Lung (tissue), 12 donors: ENCODE data around the gene CSNK2B. TPM values are rescaled to one million over a fixed set of nuclear protein-coding genes. Genes with fewer than 3 reads are reported as not detected.
A peak's percentile ranks its signal among the peaks of the same experiment; 100 is the strongest.

ENCODE experiments used
- ATAC-seq: fragments of 200-7000 bp; cut with Tn5 transposase; one replicate; pipeline ENCODE4 v1.9.1; 2020; ENCODE audit warnings: moderate number of reproducible peaks; ENCODE audit not compliant: insufficient read depth, low FRiP score
- DNase-seq, 3 donors: peaks; one replicate each; pipeline ENCODE4 v3.0.0-alpha.2; 2013 to 2017
- H3K27ac ChIP-seq, 2 donors: one replicate each; pipeline ENCODE4 v1.5.1; 2013; ENCODE audit warnings: mild to moderate bottlenecking in 2 of 2, moderate library complexity in 2 of 2, control low read depth in 1 of 2, inconsistent platforms in 1 of 2, low read depth in 1 of 2, low read length in 1 of 2
- H3K27me3 ChIP-seq, 3 donors: one replicate each; pipeline ENCODE4 v1.5.1; 2013; ENCODE audit warnings: low read length in 2 of 3; ENCODE audit not compliant: control insufficient read depth in 3 of 3, insufficient read depth in 3 of 3
- H3K36me3 ChIP-seq, 4 donors: one replicate each; pipeline ENCODE4 v1.5.1; 2013; ENCODE audit warnings: low read length in 4 of 4, mild to moderate bottlenecking in 1 of 4, moderate library complexity in 1 of 4; ENCODE audit not compliant: control insufficient read depth in 4 of 4, insufficient read depth in 4 of 4
- H3K4me1 ChIP-seq, 5 donors: one replicate each; pipeline ENCODE4 v1.5.1; 2013; ENCODE audit warnings: low read length in 5 of 5, mild to moderate bottlenecking in 2 of 5, moderate library complexity in 1 of 5; ENCODE audit not compliant: control insufficient read depth in 5 of 5, insufficient read depth in 5 of 5
- H3K4me3 ChIP-seq: one replicate; pipeline ENCODE4 v1.5.1; 2013; ENCODE audit warnings: mild to moderate bottlenecking, control low read depth, moderate library complexity
- H3K9ac ChIP-seq, 2 donors: one replicate each; pipeline ENCODE4 v1.5.1; 2013; ENCODE audit warnings: low read length in 2 of 2, control low read depth in 1 of 2; ENCODE audit not compliant: insufficient read depth in 1 of 2
- H3K9me3 ChIP-seq, 4 donors: one replicate each; pipeline ENCODE4 v1.5.1; 2013; ENCODE audit warnings: low read length in 3 of 4, mild to moderate bottlenecking in 1 of 4, moderate library complexity in 1 of 4; ENCODE audit not compliant: control insufficient read depth in 4 of 4, insufficient read depth in 3 of 4
- WGBS, 2 donors: extraction: QIAGEN DNeasy Blood & Tissue Kit; methylation state at CpG; one replicate each; pipeline ENCODE4 v1.1.7; 2013; 5-methylcytosine and 5-hydroxymethylcytosine counted together
- polyA plus RNA-seq, 2 donors: library from polyadenylated mRNA; stranded (reverse); fragments of 200-250 nt; gene quantifications; one replicate each; pipeline ENCODE4 v1.2.1, GENCODE V29; 2013
- total RNA-seq, 2 donors: library from RNA; depleted of rRNA in 1 of 2; stranded (reverse); fragments of >200 nt in 1 of 2; gene quantifications; one replicate each; pipeline ENCODE4 v1.2.1, GENCODE V29; 2014 to 2021
- TF ChIP-seq, protein P1 (sequence below): IDR thresholded peaks from 2 replicates; pipeline ENCODE4 v1.5.1; 2012; ENCODE audit warnings: mild to moderate bottlenecking; ENCODE audit errors: control extremely low read depth, extremely low read depth
- donor health status: control.
- donor health status: control.
- donor health status: Bipolar disorder and iron deficiency.
- donor health status: healthy.
- donor health status: DM: yes; HTN: yes; CAD: no.

Gene CSNK2B
- total and polyA plus RNA-seq, 4 donors: 114 to 154 (median 137) TPM

DNA sequence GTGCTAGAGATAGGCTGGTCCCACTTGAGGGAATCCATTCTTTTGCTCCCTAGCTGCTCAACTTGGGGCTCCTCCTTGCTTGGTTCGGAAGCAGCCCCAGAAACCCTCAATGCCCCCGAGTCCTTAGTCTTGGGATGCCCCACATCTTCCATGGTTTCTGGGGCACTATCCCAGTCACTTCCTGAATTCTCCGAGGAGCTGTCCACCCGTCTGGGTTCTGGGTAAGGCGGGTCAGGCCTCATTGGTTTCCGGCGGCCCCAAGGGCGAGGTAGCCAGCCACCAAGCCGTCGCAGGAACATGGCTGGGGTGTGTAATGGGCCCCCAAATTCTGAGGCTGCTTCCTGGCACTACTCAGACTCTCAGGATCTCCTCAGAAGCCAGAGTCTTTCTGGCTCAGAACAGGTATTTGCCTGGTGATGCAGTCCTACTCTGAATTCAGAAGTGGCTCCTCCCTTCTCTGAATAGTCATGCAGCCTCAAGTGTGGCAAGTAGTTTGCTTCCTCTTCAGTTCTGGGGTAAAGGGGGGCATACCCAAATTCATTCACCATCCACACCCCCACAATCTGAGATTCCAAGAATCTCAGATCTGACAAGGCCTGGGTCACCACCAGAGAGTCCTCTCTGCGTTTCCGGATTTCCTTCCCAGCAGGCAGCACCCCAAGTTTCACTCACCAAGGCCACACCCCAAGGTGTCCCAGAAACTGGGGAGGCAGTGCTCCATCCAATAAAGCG, 6.1 kb upstream of the CSNK2B start:
- TF ChIP-seq, protein P1, sequence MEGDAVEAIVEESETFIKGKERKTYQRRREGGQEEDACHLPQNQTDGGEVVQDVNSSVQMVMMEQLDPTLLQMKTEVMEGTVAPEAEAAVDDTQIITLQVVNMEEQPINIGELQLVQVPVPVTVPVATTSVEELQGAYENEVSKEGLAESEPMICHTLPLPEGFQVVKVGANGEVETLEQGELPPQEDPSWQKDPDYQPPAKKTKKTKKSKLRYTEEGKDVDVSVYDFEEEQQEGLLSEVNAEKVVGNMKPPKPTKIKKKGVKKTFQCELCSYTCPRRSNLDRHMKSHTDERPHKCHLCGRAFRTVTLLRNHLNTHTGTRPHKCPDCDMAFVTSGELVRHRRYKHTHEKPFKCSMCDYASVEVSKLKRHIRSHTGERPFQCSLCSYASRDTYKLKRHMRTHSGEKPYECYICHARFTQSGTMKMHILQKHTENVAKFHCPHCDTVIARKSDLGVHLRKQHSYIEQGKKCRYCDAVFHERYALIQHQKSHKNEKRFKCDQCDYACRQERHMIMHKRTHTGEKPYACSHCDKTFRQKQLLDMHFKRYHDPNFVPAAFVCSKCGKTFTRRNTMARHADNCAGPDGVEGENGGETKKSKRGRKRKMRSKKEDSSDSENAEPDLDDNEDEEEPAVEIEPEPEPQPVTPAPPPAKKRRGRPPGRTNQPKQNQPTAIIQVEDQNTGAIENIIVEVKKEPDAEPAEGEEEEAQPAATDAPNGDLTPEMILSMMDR: no peak
- DNase-seq: peak in 2 of 3 donors; percentile 28 to 47
- WGBS, 2 donors: 18 to 23% methylated on average over 13 of the region's 13 CpGs
- Histone ChIP-seq H3K27me3 (no peaks in the 10 kb centered on the region), H3K9ac (peak overlapping the region; percentile 82 to 85), H3K4me3 (peak overlapping the region; percentile 79), H3K27ac (peak overlapping the region; percentile 85 to 95), H3K9me3 (no peaks in the 10 kb centered on the region), H3K4me1 (peaks cover 7 to 50% (median 11%) of the 10 kb centered on the region in 5 donors), H3K36me3 (peaks cover 3 to 29% (median 7%) of the 10 kb centered on the region in 4 donors)
- ATAC-seq: peak; percentile 37

DNA sequence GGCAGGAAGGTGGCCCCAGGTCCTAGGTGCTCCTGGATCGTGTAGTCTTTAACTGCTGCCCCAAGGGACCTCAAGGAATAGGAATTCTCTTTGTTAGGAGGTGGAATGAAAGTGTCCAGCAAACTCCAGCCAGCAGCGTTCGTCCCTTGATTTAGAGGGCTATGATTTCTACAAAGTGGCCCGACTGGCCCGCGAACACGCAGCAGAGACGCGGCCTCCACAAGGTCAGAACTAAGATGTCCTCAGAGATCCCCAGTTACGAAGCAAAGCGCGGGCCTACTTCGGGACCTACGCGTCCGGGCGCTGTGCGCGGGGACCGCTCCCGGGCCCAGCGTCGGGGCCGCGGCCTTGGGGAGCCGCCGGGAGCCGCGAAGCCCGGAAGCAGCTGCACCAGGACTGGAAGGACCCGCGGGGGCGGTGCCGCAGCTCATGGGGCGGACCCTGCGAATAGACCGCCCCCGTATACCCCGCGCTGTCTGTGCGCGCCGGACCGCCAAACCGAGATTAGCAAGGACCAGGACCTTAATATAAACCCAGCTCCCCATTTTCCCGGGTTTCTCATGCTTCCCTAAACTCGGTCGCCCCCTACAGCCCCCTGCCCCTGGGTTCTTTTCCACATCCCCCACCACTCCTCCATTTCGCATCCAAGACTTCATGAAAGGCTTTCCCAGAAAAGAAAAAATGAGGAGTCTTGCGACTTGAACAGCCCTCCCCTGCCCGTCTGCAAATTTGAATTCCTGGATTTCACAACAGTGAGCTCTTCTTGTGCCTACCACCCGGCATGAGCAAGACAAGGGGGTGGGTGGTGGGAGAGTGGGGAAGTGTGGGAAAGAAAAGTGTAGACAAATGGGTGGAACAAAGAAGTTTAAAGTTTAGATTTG, 5.3 kb upstream of the CSNK2B start, which contains the start of gene C6orf47:
Gene C6orf47 (minus strand): TSS at position 398 of the 881 bp plus-strand sequence. CDS start 831 bp downstream, outside the sequence.
- 0% methylated on average over 44 to 52 of the region's 52 CpGs for WGBS, 2 donors
- H3K36me3 ChIP-seq: peaks cover 3 to 29% (median 7%) of the 10 kb centered on the region in 4 donors
- H3K9ac ChIP-seq: peak within 1 kb of the TSS; percentile 82 to 85
- H3K9me3 ChIP-seq: no peaks in the 10 kb centered on the region
- TF ChIP-seq, protein P1: no peak
- H3K27me3 ChIP-seq: no peaks in the 10 kb centered on the region
- DNase-seq: peak; percentile 90 to 94 (median 90)
- H3K4me1 ChIP-seq: peaks cover 7 to 50% (median 11%) of the 10 kb centered on the region in 5 donors
- H3K4me3 ChIP-seq: peak within 1 kb of the TSS; percentile 79
- ATAC-seq: peak; percentile 84
- peak within 1 kb of the TSS; percentile 85 to 95 for H3K27ac ChIP-seq

DNA sequence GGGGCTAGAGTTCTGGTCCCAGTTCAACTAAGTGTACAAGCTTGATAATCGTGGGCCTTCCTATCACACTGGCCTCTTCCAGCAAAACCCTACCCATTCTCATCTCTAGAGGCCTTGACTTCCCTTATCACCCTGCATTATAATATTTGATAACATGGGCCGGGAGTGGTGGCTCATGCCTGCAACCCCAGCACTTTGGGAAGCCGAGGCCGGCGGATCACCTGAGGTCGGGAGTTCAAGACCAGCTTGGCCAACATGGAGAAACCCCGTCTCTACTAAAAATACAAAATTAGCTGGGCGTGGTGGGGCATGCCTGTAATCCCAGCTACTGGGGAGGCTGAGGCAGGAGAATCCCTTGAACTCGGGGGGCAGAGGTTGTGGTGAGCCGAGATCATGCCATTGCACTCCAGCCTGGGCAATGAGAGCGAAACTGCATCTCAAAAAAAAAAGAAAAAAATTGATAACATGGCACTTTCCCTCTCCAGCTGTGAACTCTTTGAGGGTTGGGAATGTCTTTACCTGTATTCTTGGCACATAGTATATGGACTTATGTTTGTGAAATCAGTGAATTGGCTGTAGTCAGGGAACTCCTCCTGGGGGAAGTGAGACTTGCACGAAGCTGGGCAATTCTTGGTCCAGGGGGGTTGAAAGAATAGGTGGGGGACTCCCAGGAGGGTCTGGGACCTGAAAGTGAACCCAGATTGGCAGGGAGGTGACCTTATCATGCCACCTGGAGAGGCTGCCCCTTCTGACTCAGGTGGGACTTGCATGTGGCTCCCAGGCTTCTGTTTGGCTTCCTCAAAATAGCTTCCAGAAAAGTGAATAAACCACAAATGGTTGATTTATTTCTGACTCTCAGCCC, 4.4 kb upstream of the CSNK2B start:
- Histone ChIP-seq H3K27me3 (no peaks in the 10 kb centered on the region), H3K4me3 (no peak overlapping the region), H3K9ac (peak overlapping the region in 1 of 2 donors; percentile 65), H3K36me3 (peaks cover 3 to 22% (median 7%) of the 10 kb centered on the region in 4 donors), H3K9me3 (no peaks in the 10 kb centered on the region), H3K27ac (peak overlapping the region; percentile 85 to 95), H3K4me1 (peaks cover 7 to 51% (median 11%) of the 10 kb centered on the region in 5 donors)
- DNase-seq (no peak), ATAC-seq (no peak)
- TF ChIP-seq, protein P1: no peak
- 79 to 86% methylated on average over 12 of the region's 12 CpGs for WGBS, 2 donors
